Loucy (cell line): ENCODE measurements around the gene PFAS.

Source experiments
- EZH2phosphoT487 ChIP-seq: fragments of 200-600 bp; IDR thresholded peaks from 2 replicates; pipeline ENCODE4 v1.6.1; 2018; ENCODE audit warnings: antibody characterized with exemption, mild to moderate bottlenecking, moderate library complexity, borderline replicate concordance
- TF ChIP-seq, protein P1 (sequence below): fragments of 200-600 bp; sonication (generic); conservative IDR thresholded peaks from 2 replicates; pipeline ENCODE4 v1.5.1; 2014; ENCODE audit warnings: mild to moderate bottlenecking, antibody characterized with exemption, low read length

DNA sequence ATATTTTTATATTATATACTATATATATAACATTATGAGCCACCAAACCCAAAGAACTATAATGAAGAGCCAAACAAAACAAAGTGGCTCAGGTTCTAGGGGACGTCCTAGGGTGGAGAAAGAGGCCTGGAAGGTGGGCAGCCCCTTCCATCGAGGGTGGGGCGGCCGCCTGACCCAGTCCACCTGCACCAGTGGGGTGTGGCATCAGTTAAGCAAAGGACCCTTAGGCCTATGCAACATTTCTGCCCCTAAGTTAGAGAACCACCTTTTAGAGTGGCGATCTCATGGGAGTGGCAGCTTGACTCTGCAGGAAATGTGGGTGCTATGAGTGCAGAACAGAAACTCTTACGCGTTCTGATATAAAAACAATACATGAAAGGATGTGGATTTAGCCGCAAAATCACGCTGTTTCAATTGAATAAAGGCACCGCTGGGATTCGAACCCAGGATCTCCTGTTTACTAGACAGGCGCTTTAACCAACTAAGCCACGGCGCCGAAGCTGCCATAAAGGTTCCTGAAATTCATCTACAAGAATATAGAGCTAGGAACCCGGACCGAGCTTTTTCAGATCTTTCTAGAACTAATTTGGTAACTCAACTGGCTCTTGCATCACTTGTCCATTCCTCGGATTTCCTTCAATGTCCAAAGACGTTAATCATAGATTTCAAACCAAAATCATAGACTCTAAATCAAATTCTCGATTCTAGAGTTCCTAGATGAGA is 23.1 kb upstream of the PFAS start:
- TF ChIP-seq, protein P1, sequence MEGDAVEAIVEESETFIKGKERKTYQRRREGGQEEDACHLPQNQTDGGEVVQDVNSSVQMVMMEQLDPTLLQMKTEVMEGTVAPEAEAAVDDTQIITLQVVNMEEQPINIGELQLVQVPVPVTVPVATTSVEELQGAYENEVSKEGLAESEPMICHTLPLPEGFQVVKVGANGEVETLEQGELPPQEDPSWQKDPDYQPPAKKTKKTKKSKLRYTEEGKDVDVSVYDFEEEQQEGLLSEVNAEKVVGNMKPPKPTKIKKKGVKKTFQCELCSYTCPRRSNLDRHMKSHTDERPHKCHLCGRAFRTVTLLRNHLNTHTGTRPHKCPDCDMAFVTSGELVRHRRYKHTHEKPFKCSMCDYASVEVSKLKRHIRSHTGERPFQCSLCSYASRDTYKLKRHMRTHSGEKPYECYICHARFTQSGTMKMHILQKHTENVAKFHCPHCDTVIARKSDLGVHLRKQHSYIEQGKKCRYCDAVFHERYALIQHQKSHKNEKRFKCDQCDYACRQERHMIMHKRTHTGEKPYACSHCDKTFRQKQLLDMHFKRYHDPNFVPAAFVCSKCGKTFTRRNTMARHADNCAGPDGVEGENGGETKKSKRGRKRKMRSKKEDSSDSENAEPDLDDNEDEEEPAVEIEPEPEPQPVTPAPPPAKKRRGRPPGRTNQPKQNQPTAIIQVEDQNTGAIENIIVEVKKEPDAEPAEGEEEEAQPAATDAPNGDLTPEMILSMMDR: no peak
- TF ChIP-seq EZH2phosphoT487: no peak
